ENCODE data around the gene GID8.

- TF ChIP-seq SREBF2 (IDR thresholded peaks at IDR 0.05): no peak
- no peak for TF ChIP-seq HDAC2 (IDR thresholded peaks at IDR 0.05)
Observed at GRCh38 chr20:62894261-62894660, 43.7 kb upstream of the GID8 start.

All from A549 (cell line).